HG02763 (cell line): ENCODE measurements around the gene ZNF570.

Source experiments
- ATAC-seq: cut with Tn5 transposase; IDR thresholded peaks from one replicate; pipeline ENCODE4 v1.9.1; 2021; ENCODE audit warnings: mild to moderate bottlenecking, moderate library complexity; ENCODE audit not compliant: unreplicated experiment

ZNF570 gene

GRCh38 chr19:37468961-37469777, at the start of gene ZNF570:
TSS of gene ZNF570 (plus strand) at chr19:37469356. CDS start at chr19:37470355, 999 bp downstream.
- ATAC-seq: peak; percentile 53

- no peak for ATAC-seq
These were observed 16.5 kb upstream of the ZNF570 start for GRCh38 chr19:37452500-37453245.

- ATAC-seq: no peak
These were observed 2.8 kb upstream of the ZNF570 start for GRCh38 chr19:37466277-37466797.

- ATAC-seq: peak; percentile 56
These were observed 2.2 kb upstream of the ZNF570 start, which contains the start of gene ZNF569 for GRCh38 chr19:37466798-37467607. TSS of gene ZNF569 (minus strand) at chr19:37467444. CDS start at chr19:37444921, 22,523 bp downstream.

GRCh38 chr19:37467608-37468090, 1.5 kb upstream of the ZNF570 start:
- no peak for ATAC-seq

GRCh38 chr19:37470216-37470615, 1.1 kb downstream of the ZNF570 start:
- no peak for ATAC-seq

GRCh38 chr19:37472165-37472564, 3.0 kb downstream of the ZNF570 start:
- ATAC-seq: no peak

GRCh38 chr19:37484406-37485168, 15.4 kb downstream of the ZNF570 start:
- ATAC-seq: no peak

- ATAC-seq: no peak
These were observed 23.1 kb downstream of the ZNF570 start for GRCh38 chr19:37492213-37492612.

GRCh38 chr19:37505958-37506386, 36.8 kb downstream of the ZNF570 start:
- no peak for ATAC-seq

- peak; percentile 65 for ATAC-seq
These were observed 37.4 kb downstream of the ZNF570 start, which contains the start of gene ZNF793 for GRCh38 chr19:37506387-37507166. TSS of gene ZNF793 (plus strand) at chr19:37506939. CDS start at chr19:37523440, 16,501 bp downstream.

- ATAC-seq: no peak
These were observed 38.0 kb downstream of the ZNF570 start for GRCh38 chr19:37507167-37507464.

GRCh38 chr19:37511186-37511585, 42.0 kb downstream of the ZNF570 start:
- no peak for ATAC-seq

- ATAC-seq: no peak
These were observed 42.7 kb downstream of the ZNF570 start for GRCh38 chr19:37511821-37512220.

GRCh38 chr19:37513397-37513796, 44.2 kb downstream of the ZNF570 start:
- ATAC-seq: no peak

GRCh38 chr19:37519890-37520289, 50.7 kb downstream of the ZNF570 start:
- ATAC-seq: no peak

GRCh38 chr19:37537391-37537947, 68.3 kb downstream of the ZNF570 start:
- ATAC-seq: no peak
